Retinal pigment epithelial cell (primary cell): Measurements from ENCODE around the gene LANCL1.
"Not testable (repeated sequence)": the region's sequence is repeated elsewhere in the genome, so short reads cannot be mapped to it uniquely, and the experiment has no call there.

Experiments
- DNase-seq: peaks from one replicate; pipeline ENCODE4 v3.0.0-alpha.2; 2010; ENCODE audit warnings: low read depth
- H3K4me3 ChIP-seq: 2 replicates; pipeline ENCODE4 v1.5.1; 2011; ENCODE audit warnings: mild to moderate bottlenecking, low read length, control low read depth, moderate library complexity
- TF ChIP-seq, protein P1 (sequence below): conservative IDR thresholded peaks from 2 replicates; pipeline ENCODE4 v1.5.1; 2011; ENCODE audit warnings: low read depth, low read length, control low read depth, inconsistent platforms

LANCL1 gene

DNA sequence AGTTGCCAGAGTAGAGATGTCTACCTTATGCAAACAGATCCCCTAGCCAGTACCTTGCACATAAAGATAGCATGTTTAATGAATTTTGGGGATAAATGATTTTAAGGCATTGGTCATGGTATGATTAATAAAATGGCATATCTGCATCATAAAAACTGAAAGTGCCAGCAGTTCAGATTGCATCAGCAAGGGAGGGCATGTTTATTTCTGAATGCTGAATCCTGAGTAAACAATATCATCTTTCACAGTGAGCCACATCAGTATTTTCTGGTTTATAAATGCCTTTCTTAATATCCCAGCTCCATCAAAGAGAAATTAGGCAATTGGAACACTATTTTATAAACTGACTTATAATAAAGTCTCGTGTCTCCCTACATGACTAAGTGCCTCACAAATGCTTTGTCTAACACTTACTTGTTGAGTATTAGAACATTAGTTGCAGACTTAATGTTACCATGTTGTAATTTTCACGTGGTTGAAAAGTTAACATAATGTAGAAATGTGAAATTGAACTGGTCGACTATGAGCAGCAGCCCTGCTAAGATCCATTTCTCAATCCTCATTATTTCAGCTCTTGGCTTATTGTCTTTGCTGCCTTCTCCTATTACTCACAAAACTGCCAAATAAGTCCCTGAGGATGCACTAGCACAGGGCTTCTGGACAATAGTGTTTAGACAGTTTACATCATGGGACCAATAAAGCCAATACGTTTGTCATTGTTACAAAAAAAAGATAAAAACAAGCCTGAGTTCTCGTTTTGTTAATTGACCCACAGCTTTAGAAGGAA lies 48.0 kb downstream of the LANCL1 start:
- no peak for DNase-seq
- TF ChIP-seq, protein P1, sequence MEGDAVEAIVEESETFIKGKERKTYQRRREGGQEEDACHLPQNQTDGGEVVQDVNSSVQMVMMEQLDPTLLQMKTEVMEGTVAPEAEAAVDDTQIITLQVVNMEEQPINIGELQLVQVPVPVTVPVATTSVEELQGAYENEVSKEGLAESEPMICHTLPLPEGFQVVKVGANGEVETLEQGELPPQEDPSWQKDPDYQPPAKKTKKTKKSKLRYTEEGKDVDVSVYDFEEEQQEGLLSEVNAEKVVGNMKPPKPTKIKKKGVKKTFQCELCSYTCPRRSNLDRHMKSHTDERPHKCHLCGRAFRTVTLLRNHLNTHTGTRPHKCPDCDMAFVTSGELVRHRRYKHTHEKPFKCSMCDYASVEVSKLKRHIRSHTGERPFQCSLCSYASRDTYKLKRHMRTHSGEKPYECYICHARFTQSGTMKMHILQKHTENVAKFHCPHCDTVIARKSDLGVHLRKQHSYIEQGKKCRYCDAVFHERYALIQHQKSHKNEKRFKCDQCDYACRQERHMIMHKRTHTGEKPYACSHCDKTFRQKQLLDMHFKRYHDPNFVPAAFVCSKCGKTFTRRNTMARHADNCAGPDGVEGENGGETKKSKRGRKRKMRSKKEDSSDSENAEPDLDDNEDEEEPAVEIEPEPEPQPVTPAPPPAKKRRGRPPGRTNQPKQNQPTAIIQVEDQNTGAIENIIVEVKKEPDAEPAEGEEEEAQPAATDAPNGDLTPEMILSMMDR, result no peak
- H3K4me3 ChIP-seq, result no peak overlapping the region

DNA sequence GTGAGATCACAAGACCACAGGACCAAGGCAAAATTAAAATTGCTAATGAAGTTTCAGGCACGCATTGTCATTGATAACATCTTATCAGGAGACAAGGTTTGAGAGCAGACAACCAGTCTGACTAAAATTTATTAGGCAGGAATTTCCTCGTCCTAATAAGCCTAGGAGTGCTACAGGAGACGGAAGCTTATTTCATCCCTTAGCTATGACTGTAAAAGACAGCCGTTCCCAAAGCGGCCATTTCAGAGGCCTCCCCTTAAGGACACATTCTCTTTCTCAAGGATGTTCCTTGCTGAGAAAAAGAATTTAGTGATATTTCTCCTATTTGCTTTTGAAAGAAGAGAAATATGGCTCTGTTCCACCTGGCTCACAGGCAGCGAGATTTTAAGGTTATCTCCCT lies 49.2 kb downstream of the LANCL1 start:
- DNase-seq, H3K4me3 ChIP-seq: not testable (repeated sequence)

DNA sequence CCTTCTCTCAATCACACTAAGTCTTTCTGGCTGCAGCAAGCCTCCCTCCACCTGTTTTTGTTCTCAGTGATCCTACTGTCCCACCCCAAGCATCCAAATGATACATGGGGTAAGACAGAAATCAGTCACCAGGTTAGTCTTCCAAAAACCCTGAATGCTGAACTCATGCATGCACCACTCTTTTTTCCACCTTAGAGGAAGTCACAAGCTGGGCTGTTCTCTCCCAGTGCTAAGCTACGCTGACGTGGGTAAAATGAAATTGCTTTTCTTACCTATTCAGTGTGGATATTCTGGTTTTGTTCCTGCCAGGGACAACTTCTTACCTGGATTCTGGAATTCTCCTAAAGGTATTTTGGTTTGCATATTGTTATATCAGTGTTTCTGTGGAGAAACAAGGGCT lies 54.2 kb downstream of the LANCL1 start:
- no peak overlapping the region for H3K4me3 ChIP-seq
- TF ChIP-seq, protein P1, result no peak
- DNase-seq, result no peak

DNA sequence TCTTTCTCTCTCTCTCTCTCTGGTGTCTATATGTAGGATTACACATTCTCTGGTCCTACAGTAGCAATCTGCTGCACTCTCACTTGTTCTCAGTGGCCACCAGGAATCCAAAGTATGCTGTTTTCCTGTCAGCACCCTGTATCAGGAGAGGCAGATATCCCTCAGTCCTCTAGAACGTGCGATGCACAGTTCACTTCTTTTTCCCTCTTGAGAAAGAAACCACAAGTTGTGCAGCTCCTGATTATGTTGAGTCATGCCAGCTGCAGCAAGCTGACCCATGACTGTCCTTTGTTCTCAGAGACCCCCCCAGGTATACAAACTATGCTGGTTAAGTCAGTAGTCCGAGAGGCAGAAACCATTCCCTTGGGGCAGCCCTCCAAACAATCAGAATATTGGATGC lies 54.6 kb downstream of the LANCL1 start:
- H3K4me3 ChIP-seq, result no peak overlapping the region
- TF ChIP-seq, protein P1, result no peak
- DNase-seq, result peak; percentile 41

DNA sequence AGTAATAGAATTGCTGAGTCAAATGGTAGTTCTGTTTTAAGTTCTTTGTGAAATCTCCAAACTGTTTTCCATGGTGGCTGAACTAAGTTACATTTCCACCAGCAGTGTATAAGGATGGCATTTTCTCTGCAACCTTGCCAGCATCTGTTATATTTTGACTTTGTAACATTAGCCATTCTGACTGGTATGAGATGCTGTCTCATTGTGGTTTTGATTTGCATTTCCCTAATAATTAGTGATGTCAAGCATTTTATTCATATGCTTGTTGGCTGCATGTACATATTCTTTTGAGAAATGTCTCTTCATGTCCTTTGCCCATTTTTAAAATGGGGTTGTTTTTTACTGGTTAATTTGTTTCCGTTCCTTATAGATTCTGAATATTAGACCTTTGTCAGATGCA lies 63.9 kb downstream of the LANCL1 start:
- H3K4me3 ChIP-seq, result no peak overlapping the region
- TF ChIP-seq, protein P1, result no peak
- DNase-seq, result no peak

DNA sequence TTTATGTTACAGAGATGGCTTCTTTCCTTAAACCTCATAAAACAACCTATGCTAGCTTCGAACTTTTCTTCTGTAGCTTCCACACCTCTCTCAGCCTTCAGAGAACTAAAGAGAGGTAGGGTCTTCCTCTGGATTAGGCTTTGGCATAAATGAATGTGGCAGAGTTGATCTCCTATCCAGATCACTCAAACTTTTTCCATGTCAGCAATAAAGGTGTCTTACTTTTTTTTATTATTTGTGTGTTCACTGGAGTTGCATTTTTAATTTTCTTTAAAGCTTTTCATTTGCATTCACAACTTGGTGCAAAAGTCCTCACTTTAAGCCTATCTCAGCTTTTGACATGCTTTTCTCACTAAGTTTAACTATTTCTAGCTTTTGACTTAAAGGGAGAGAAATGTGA lies 66.0 kb downstream of the LANCL1 start:
- no peak for DNase-seq
- TF ChIP-seq, protein P1, result no peak
- H3K4me3 ChIP-seq, result no peak overlapping the region

DNA sequence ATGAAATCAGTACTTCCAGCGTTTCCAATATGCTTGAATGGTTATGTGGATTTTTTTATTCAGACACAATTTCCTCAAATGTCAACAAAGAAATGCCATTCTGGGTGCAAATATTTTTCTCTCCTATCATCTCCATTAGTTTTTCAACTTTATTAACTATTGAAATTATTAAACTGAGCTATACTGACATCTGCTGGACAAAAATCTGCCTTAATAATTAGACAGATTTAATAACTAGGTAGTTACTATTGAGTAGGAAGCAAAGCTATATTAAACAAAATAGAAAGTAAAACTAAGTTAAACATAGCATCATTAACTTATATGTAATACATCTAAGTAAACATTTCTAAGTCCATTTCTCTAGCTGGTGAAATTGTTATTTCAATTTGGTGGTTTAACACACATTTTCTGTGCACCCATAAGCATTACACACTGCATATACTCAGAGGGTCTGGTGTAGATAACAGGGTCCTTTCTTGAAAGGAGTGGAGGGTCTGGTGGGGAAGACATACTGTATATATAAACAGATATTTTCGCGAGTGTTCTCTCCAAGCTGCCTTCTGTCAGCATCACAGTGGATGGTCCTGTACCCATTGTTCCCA lies 77.0 kb downstream of the LANCL1 start:
- no peak overlapping the region for H3K4me3 ChIP-seq
- TF ChIP-seq, protein P1, result peak; percentile 31
- DNase-seq, result no peak
